Measurements from ENCODE around the gene ZNF580.

Gene ZNF580

GRCh38 chr19:55691561-55692481 is 51.0 kb downstream of the ZNF580 start:
- DNase-seq: no peak
- TF ChIP-seq POLR2A (IDR thresholded peaks at IDR 0.05; ENCODE audit: low read length) (no peak), GATA1 (IDR thresholded peaks at IDR 0.05; ENCODE audit: low read depth, low read length) (no peak)

GRCh38 chr19:55692681-55693081 is 51.9 kb downstream of the ZNF580 start:
- no peak for DNase-seq
- TF ChIP-seq GATA1 (IDR thresholded peaks at IDR 0.05; ENCODE audit: low read depth, low read length) (no peak), POLR2A (IDR thresholded peaks at IDR 0.05; ENCODE audit: low read length) (no peak)
